H1 (cell line): Measurements from ENCODE around the gene IL10RA.

Source experiments
- CEBPB ChIP-seq: IDR thresholded peaks from 2 replicates; pipeline ENCODE4 v1.6.1; 2012; ENCODE audit warnings: low read depth, low read length
- CHD2 ChIP-seq: IDR thresholded peaks from 2 replicates; pipeline ENCODE4 v1.6.1; 2012; ENCODE audit warnings: low read length, improper control_type of control experiment
- CTCF ChIP-seq, 3 experiments: IDR thresholded peaks; 1 replicate in 2 of 3; 2 replicates in 1 of 3; pipeline versions ENCODE4 v1.5.1 to v1.6.1; 2011; ENCODE audit warnings: low read length in 3 of 3, mild to moderate bottlenecking in 3 of 3, inconsistent platforms in 2 of 3, low read depth in 1 of 3, moderate library complexity in 1 of 3; ENCODE audit not compliant: insufficient read depth in 1 of 3; ENCODE audit errors: control extremely low read depth in 1 of 3
- MAFK ChIP-seq: IDR thresholded peaks from 2 replicates; pipeline ENCODE4 v1.6.1; 2012; ENCODE audit warnings: low read depth, mild to moderate bottlenecking, improper control_type of control experiment, low read length
- MAX ChIP-seq: IDR thresholded peaks from 2 replicates; pipeline ENCODE4 v1.6.1; 2012; ENCODE audit warnings: inconsistent platforms
- SP4 ChIP-seq: IDR thresholded peaks from 2 replicates; pipeline ENCODE4 v1.6.1; 2012; ENCODE audit warnings: low read length, inconsistent platforms

GRCh38 chr11:118006153-118006534, 19.9 kb downstream of the IL10RA start:
- TF ChIP-seq MAX (no peak), CTCF (IDR thresholded peaks at IDR 0.05; ENCODE audit: control extremely low read depth in 1 of 3, insufficient read depth in 1 of 3, low read depth in 1 of 3, low read length in 3 of 3) (no peak), CHD2 (no peak), SP4 (no peak), MAFK (no peak), CEBPB (no peak)
